Pancreas (tissue), 10 donors: Measurements from ENCODE around the gene CCDC7. TPM values are rescaled to one million over a fixed set of nuclear protein-coding genes. Genes with fewer than 3 reads are reported as not detected.
A peak's percentile ranks its signal among the peaks of the same experiment; 100 is the strongest.

Experiments
- ATAC-seq, 4 donors: fragments of 200-7000 bp; cut with Tn5 transposase; one replicate each; pipeline versions ENCODE4 v1.8.0 to v1.9.1; 2020; ENCODE audit warnings: mild to moderate bottlenecking in 4 of 4, moderate library complexity in 4 of 4
- DNase-seq, 6 donors: peaks; one replicate each; pipeline ENCODE4 v3.0.0-alpha.2; 2020
- FAIRE-seq: peaks from 2 replicates; lab custom pipeline; 2012; peaks lifted over from hg19 to GRCh38; lab: Jason Lieb, UNC
- H3K27ac ChIP-seq, 4 donors: fragments of 200-600 bp; sonication (generic); 1 replicate in 3 of 4; 2 replicates in 1 of 4; pipeline versions ENCODE4 v1.5.0 to v1.8.0; 2020
- H3K27me3 ChIP-seq, 4 donors: fragments of 200-600 bp; one replicate each; pipeline ENCODE4 v1.8.0; 2021
- H3K36me3 ChIP-seq, 3 donors: fragments of 200-600 bp; sonication (generic) in 1 of 3; one replicate each; pipeline versions ENCODE4 v1.5.0 to v1.8.0; 2020 to 2021
- H3K4me1 ChIP-seq, 3 donors: fragments of 200-600 bp; one replicate each; pipeline ENCODE4 v1.8.0; 2021
- H3K4me3 ChIP-seq, 4 donors: fragments of 200-600 bp; sonication (generic) in 2 of 4; one replicate each; pipeline versions ENCODE4 v1.5.0 to v1.8.0; 2020 to 2021
- H3K9me3 ChIP-seq, 4 donors: fragments of 200-600 bp; one replicate each; pipeline ENCODE4 v1.8.0; 2021
- CTCF ChIP-seq, 4 donors: fragments of 200-600 bp; sonication (generic) in 3 of 4; IDR thresholded peaks; one replicate each; pipeline versions ENCODE4 v1.5.0 to v1.8.0; 2021; ENCODE audit warnings: antibody characterized with exemption in 4 of 4
- WGBS, 2 donors: extraction: QIAGEN DNeasy Blood & Tissue Kit; methylation state at CpG; one replicate each; pipeline ENCODE4 v1.1.7; 2013; 5-methylcytosine and 5-hydroxymethylcytosine counted together
- intact Hi-C, 3 donors: fragments of 100-400 bp; cut with DNase I; formaldehyde crosslinking; loops; one replicate each; pipeline versions ENCODE4 v1.11.1 to v1.14.2; 2022
- polyA plus RNA-seq, 2 donors: library from polyadenylated mRNA; stranded (reverse); fragments of 200-250 nt; gene quantifications; one replicate each; pipeline ENCODE4 v1.2.3, GENCODE V29; 2013
- total RNA-seq, 6 donors: library from RNA; stranded (reverse); fragmentation: NEBNext Ultra II Directional in 4 of 6; extraction: Animal tissue kit (Norgen Biotek cat#: 25700) in 4 of 6; gene quantifications; one replicate each; pipeline versions ENCODE4 v1.2.1 to v1.2.4, GENCODE V29; 2021 to 2023
- donor health status: healthy with polysubstance abuse.
- donor health status: DM: no; HTN: no; CAD: no; lungs with moderate emphysema.
- donor health status: DM: no; HTN: no; CAD: no.
- donor health status: control.
- donor health status: control.
- donor health status: Bipolar disorder and iron deficiency.
- donor health status: DM: yes; HTN: yes; CAD: no.
- donor health status: DM: no; HTN: no; CAD: no.
- donor health status: DM: no; HTN: no; CAD: no.
- donor health status: DM: yes; HTN: yes; CAD: no.

The CCDC7 gene
- total and polyA plus RNA-seq, 8 donors, result 1.8 to 15.8 (median 7.8) TPM

DNA sequence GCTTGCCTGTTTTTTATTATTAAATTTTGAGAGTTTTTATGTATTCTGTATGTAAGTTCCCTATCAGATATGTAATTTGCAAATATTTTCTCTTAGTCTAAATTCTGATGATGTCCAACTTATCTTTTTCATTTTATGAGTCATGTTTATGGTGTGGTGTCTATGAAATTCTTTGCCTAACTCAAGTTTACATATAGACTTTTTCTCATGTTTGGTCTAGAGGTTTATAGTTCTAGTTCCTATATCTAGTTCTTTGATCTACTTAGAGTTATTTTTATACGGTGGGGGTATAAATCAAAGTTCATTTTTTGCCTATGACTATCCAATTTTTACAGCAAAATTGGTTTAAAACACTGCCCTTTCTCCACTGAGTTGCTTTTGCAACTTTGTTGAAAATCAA, 26.3 kb upstream of the CCDC7 start:
- FAIRE-seq (peak; percentile 71), DNase-seq (no peak), ATAC-seq (no peak)
- H3K9me3 ChIP-seq, result no peaks in the 10 kb centered on the region
- TF ChIP-seq CTCF (IDR thresholded peaks at IDR 0.05), result no peak
- intact Hi-C loops, result no loop called here
- peaks cover 0 to 7% (median 0%) of the 10 kb centered on the region in 3 donors for H3K4me1 ChIP-seq
- no peak overlapping the region for H3K4me3 ChIP-seq
- no peaks in the 10 kb centered on the region for H3K27me3 ChIP-seq
- H3K36me3 ChIP-seq, result no peaks in the 10 kb centered on the region
- no peak overlapping the region for H3K27ac ChIP-seq
- 47 to 70% methylated on average over 1 of the region's 1 CpG for WGBS, 2 donors

- 70 to 80% methylated on average over 2 of the region's 2 CpGs for WGBS, 2 donors
- intact Hi-C loops, result no loop called here
- DNase-seq (no peak), FAIRE-seq (no peak), ATAC-seq (no peak)
- Histone ChIP-seq H3K36me3 (no peaks in the 10 kb centered on the region), H3K27me3 (no peaks in the 10 kb centered on the region), H3K4me1 (no peaks in the 10 kb centered on the region), H3K9me3 (no peaks in the 10 kb centered on the region), H3K4me3 (no peak overlapping the region), H3K27ac (no peak overlapping the region)
- no peak for TF ChIP-seq CTCF (IDR thresholded peaks at IDR 0.05)
Observed at GRCh38 chr10:32426186-32426585, 19.8 kb upstream of the CCDC7 start.

DNA sequence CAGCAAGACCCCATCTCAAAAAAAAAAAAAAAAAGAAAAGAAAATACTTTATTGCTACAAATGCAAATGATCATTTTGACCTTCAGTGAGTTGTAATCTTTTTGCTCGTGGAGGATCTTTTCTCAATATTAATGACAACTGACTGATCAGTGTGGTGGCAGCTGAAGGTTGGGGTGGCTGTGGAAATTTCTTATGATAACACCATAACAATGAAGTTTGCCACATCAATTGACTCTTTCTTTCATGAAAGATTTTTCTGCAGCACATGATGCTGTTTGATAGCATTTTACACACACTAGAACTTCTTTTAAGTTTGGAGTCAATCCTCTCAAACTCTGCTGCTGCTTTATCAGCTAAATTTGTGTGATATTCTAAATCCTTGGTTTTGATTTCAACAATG, 12.4 kb upstream of the CCDC7 start:
- TF ChIP-seq CTCF (IDR thresholded peaks at IDR 0.05), result no peak
- WGBS, 2 donors, result 60 to 70% methylated on average over 1 of the region's 1 CpG
- no peak for FAIRE-seq
- H3K27me3 ChIP-seq, result no peaks in the 10 kb centered on the region
- no peak overlapping the region for H3K4me3 ChIP-seq
- intact Hi-C loops, result no loop called here
- H3K4me1 ChIP-seq, result no peaks in the 10 kb centered on the region
- ATAC-seq, result no peak
- H3K36me3 ChIP-seq, result no peaks in the 10 kb centered on the region
- H3K27ac ChIP-seq, result no peak overlapping the region
- DNase-seq, result no peak
- H3K9me3 ChIP-seq, result no peaks in the 10 kb centered on the region

GRCh38 chr10:32436215-32436614, 9.7 kb upstream of the CCDC7 start:
- no peak for FAIRE-seq
- H3K36me3 ChIP-seq, result no peaks in the 10 kb centered on the region
- no peak for TF ChIP-seq CTCF (IDR thresholded peaks at IDR 0.05)
- H3K9me3 ChIP-seq, result no peaks in the 10 kb centered on the region
- H3K27me3 ChIP-seq, result no peaks in the 10 kb centered on the region
- no peak overlapping the region for H3K4me3 ChIP-seq
- intact Hi-C loops, result no loop called here
- ATAC-seq, result no peak
- H3K27ac ChIP-seq, result no peak overlapping the region
- no peaks in the 10 kb centered on the region for H3K4me1 ChIP-seq
- no peak for DNase-seq

- 60 to 64% methylated on average over 2 of the region's 2 CpGs for WGBS, 2 donors
- no peaks in the 10 kb centered on the region for H3K9me3 ChIP-seq
- intact Hi-C loops, result no loop called here
- ATAC-seq, result no peak
- H3K36me3 ChIP-seq, result no peaks in the 10 kb centered on the region
- DNase-seq, result no peak
- no peaks in the 10 kb centered on the region for H3K4me1 ChIP-seq
- H3K4me3 ChIP-seq, result no peak overlapping the region
- FAIRE-seq, result no peak
- H3K27me3 ChIP-seq, result no peaks in the 10 kb centered on the region
- H3K27ac ChIP-seq, result no peak overlapping the region
- TF ChIP-seq CTCF (IDR thresholded peaks at IDR 0.05), result no peak
Observed at GRCh38 chr10:32437334-32437733, 8.6 kb upstream of the CCDC7 start.
